HG02973 (cell line): ENCODE measurements around the gene PDE4D.

Source experiments
- ATAC-seq: cut with Tn5 transposase; IDR thresholded peaks from one replicate; pipeline ENCODE4 v1.9.1; 2021; ENCODE audit warnings: moderate library complexity; ENCODE audit not compliant: unreplicated experiment

The PDE4D gene

DNA sequence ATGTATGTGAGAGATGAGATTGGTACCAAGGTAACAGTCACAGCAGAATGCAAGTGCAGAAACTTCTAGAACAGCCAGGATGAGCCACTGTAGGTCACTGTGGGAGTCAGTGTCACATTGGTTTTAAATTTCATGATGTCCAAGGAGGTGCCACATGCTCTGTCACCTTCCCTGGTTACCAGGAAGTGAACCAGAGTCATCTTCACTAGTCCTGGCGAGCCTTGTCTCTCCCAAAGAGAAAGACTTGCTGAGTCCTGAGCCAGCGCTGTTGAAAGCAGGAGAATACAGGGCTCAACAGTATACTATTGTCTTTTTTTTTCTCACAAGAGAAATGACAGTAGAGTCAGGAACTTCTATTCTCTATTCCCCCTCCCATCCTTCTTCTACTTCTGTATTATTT lies 695.2 kb downstream of the PDE4D start:
- ATAC-seq, result no peak

DNA sequence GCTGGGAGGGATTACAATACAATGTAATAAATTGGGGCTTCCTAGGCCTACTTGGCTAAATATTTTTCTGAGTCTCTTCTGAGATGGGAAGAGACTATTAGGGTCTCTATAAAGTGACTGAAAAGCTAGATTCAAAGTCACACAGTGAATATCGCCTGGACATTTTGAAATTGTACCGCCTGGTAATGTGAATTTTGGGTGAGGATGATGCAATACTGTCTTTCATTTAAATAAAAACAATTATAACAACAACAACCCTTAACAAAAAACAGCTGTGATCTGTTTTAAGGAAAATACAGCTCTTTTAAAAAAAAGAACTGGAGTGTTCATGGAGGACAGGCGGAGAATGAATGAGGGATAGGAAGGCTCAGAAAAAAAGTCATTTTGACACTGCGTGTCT lies 695.6 kb downstream of the PDE4D start:
- no peak for ATAC-seq

DNA sequence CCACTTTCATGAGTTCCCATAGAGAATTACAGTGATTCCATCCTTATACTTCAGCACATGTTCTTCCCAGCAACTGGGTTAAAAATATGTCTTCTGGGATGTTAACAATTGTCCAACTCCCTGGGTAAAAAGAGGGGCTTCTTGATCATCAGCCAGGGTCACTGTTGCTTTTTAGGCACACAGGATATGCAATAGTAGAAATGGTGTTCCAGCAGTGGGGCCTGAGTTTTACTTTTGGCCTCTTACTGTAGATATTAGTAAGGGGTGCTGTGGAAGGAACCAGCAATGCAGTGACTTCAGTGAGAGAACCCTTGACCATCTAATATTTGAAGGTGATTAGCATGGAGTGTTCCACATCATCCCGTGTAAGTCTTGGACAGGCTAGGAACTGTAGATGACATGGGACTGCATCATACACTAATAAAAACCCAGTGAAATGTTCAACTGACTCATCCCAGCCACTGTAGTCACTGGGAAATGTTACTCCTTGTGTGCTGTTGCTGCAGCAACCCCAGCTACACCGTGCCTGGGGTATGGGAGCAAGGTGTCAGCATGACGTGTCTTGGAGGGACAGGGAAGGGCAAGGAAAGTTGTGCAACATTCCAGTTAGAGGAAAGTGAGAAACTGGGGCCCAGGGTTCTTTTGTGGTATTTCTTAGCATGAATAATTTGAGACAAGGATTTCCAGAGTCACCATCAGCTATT lies 699.8 kb downstream of the PDE4D start:
- ATAC-seq, result no peak

DNA sequence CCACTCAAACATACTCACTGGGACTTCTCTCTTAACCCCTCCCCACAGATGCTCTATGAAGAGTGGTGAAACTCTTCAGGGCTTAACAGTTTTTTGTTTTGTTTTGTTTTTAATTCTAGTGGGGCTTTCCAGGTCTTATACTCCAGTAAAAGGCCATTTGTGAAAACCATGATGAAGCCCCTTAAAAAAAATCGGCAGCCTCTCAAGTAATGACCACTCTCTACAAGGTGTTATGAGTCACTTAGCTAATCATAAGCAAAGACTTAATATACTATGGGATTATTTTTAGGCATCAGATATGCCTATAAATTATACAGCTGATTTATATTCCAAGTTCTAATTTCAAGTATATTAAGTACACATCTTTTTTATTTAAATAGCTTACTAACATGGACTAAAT lies 702.8 kb downstream of the PDE4D start:
- no peak for ATAC-seq

DNA sequence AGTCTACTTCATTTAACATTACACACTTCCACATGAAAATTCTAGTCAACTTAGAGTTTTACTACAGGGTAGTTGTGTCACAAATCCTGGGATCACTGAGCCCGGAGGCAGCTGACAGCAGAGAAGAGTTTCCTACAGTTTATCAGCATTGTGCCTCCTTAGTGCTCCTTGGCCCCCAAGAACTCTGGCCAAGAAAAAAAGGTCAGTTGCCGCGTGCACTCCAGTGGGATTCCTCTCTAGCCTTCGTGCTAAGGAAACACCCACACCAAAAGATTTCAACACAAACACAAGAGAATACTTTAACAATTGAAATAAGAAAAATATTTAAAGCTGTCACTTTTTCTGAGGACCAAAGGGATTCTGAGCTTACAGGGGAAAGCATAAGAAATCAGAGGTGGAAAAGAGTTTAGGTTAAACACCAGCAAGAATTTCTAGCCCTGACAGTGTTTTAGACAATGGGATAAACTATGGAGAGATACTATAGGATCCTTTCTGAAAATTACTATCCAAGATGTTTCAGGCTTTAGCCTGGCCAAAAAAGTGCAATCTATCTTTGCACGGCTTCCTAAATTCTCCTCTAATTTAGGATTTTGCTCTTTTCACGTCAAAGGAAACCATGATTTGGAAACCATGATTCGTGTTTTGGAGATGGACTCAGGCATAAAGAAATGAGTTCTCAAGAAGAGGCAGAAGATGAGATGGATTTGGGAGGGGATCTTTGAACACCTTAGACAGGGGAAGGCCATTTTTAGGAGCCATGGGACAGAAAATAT lies 703.9 kb downstream of the PDE4D start:
- no peak for ATAC-seq

DNA sequence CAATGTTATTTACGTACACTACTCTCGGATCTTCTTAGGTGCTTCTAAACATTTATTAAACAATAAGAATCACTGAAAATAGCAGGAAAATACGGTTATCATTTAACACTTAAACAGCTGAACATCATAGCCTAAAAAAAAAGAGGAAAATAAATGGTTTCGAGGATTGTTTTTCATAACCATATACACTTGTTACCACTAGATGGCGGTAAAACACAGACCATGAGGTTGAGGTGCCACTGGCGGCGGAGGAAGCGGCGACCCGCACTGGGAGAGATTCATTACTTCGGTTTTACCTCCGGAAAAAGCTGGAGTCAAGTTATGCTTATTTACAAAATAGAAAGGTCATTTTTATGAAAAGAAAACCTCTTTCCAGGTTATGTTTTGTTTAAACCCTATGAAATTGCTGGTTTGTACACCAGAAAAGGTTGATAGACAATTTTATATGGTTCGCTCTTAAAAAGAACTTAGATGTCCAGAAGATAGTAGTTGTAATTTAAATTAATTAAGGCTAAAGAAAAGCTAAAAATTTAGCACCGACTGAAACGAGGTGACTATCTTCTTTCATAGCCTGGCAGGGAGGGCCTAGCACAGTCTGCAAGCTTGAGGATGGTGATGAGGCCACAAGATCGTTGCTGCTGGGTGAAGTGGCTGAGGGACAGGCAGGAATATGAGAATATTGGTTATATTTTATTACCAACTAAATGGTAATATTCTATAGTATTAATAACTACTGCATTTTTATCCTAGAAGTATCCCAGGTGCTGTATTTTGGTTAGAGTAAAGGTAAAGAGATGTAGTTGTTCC lies 704.9 kb downstream of the PDE4D start:
- ATAC-seq, result peak; percentile 75

DNA sequence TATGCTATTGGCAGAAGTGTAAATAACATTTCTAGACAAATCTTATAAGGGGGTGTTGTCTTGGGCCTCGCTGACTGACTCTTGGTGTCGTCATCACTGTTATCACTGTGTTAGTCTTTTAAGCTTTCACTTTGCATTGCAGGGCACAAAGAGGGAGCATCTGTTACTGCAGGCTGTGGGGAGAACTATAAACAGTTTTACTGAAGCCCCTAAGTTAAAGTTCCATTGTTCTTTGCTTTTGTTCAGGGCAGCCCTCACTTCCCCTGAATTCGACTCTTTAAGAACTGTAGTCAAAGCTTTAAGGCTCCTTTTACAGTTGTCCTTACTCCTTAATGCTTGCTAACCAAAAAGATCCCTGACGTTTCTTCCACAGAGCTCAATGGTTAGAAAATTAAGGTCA lies 705.7 kb downstream of the PDE4D start:
- peak; percentile 51 for ATAC-seq

DNA sequence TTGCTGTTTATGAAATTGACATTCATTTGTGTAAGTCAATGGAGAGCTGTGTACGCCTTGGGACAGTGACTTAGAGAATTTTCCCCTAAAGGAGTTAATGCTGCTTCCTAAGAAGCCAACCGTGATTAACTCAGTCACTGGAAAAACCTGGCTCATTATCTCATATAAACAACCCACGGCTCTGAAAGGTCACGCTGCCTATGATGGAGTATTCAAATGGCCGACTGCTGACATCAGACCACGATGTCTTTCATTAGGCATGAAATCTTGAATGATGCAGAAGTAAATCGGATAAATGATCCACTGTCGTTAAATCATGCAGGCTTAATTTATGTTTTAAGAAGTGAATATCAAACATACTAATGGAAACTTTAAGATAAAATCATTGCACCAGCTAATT lies 706.9 kb downstream of the PDE4D start:
- ATAC-seq, result no peak

DNA sequence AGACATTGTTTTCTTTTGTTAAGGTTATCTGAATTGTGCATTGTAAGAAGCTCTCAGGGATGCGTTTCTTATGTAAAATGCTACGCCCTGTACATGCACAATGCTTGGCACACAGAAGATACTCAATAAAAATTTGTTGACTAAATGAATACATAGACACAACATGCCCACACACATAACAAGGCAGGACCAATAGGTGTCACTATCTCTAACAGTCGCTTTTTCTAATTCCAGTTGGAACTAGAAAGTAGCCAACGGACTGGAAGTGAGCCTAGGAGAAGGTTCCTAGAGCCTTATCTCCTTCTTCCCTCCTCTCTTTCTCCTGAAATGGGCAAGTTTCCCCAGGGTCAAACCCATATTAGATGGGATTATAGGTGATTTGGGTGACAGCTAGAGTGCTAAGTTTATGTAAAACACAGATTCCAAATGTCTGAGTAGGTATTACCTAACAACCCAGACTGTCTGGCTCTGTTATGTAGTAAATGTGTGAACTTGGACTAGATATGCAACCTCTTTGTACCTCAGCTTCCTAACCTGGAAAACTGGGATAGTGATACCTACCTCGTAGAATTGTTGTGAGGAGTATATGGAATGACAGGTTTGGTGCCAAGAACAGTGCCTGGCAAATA lies 707.7 kb downstream of the PDE4D start:
- no peak for ATAC-seq

DNA sequence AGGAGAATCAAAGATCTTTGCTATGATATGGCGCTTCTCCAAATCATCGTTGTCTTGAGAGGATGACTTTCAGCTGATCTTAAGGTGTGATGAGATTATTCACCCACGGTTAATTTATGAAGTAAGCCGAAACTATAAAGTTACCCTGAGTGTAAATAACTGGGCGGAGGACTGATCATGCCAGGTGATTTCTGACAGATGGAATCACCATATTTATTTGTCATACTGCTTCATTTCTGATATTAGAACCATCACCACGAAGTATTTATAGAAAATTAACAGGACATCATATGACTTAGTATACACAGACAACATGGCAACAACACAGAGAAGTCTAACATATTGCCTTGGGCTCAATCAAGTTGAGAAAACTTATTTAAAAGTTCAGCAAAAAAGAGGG lies 708.8 kb downstream of the PDE4D start:
- no peak for ATAC-seq

DNA sequence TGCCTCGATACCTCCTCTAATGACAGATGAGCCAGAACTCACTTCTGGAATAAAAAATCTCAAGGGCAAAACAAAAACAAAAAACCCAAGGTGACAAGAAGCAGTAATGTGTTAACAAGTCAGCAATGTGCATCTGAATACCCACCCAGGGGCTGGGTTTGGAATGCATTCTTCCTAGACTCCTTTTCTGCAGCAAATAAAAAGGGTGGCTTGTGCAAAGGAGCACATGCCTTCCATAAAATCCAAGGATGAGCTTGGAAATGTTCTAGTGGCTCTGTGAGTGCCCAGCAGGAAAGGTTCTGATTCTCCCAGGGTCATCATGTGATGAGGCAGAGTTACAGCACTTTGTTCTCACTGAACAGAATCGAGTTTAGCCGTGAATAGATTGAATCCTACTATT lies 710.8 kb downstream of the PDE4D start:
- ATAC-seq, result no peak

DNA sequence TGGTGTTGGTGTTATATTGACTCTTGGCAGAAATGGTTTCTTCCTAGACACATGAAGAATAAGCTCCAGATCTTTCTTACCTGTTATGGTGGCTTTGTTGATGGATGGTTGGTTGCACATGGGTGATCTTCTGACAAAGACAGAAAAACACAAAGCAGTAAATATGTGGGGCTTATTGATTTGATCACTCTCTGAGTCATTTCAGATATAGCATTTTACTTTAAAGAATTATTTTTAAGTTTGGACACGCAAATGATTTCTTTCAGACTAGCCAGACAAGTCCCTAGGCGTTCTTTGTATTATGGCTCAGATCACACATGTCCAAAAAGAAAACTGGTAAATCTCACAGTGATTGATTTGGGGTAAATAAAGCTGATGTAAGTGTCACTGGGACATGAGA lies 713.0 kb downstream of the PDE4D start:
- peak; percentile 85 for ATAC-seq

DNA sequence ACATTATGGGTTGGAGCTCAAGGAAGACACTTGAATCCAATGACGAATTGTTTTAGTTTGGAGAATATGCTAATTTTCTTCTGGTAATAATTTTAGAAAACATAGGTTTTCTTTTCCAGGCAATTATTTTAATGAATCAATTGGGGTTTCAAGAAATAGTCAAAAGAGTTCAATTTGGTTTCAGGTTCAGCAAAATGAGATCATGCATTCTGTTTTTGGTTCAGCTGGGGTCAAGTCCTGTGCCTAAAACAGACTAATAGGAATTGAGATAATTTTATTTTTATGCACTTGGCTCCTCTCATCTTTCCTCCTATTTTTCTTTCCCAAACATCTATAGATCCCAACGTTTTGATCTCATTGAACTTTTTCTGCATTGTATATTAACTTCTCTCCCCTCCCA lies 713.8 kb downstream of the PDE4D start:
- ATAC-seq, result no peak

DNA sequence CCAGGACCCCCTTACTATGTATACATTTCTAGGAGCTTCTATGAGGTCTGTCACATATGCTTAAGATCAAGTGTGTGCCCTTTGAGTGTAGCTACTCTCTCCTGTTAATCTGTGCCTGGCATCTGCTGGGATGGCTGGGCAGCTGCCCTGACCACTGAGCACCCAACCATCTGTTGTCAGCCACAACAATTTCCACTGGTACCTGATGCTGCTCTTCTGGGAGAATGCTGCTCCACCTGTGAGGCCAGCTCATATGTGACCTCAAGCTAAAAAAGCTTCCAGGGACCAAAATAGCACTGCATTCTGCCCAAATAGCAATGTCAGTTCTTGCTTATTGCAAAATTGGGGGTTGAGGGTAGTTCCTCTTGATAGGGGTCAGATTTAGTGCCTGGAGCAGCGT lies 715.0 kb downstream of the PDE4D start:
- no peak for ATAC-seq

DNA sequence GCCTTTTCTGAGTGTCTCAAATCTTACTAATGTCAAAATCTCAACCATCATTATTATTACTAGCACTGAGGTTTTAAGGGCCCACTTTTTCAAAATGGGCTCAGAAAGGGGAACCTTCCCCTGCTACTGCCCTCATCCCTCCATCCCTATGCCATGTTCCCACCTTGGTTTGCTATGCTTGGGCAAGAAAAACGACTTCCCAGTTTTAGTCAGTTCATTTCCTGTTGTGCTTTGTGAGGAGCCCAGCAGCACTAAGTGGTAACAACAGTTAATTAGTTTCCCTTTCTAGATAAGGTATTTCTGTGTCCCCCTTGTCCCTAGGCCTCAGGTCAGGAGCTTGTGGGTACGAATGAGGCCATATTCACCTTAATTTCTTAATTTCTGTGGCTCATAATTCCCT lies 715.5 kb downstream of the PDE4D start:
- no peak for ATAC-seq

DNA sequence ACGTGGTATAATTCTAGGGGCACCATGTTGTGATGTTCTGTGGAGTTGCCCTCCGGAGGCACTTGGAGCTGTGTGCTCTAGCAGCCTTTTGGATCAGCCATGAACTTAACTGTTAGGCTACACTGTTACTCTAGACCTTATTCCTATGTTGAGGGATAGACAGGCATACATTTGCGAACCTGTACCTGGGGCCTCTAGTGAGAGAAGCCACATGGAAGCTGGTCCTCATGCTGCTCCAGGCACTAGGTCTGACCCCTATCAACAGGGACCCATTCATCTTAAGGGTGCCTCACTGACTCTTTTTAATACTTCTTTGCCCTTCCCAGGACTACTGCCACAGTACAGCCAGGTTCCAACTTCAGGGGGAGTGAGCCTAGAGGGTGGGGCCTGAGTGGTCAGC lies 715.9 kb downstream of the PDE4D start:
- no peak for ATAC-seq

DNA sequence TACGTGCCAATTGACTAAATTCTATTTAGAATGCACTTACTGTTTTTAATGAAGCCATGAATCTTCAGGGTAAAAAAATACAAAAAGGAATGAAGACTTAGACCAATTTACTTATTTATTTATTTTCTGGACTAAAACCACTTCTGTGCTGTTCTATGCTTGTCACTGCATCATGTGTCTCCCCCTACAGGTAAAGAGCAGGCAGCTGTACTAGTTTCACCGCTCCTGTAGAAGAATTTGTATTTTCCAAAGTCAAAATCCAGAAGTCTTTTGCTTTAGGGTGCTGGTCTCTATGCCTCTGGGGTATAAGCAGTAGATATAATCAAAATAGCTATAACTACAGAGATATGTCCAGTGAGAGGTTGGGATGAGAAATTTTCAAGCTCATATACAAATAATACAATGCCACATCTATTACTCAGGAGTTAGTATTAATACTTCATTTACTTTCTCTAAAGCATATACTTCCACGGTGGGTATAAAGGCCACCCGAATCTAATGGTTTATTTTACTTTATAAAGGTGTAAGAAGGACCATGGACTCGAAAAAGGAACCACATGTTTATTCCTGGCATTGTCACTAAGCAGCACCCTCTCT lies 719.2 kb downstream of the PDE4D start:
- ATAC-seq, result peak; percentile 51

DNA sequence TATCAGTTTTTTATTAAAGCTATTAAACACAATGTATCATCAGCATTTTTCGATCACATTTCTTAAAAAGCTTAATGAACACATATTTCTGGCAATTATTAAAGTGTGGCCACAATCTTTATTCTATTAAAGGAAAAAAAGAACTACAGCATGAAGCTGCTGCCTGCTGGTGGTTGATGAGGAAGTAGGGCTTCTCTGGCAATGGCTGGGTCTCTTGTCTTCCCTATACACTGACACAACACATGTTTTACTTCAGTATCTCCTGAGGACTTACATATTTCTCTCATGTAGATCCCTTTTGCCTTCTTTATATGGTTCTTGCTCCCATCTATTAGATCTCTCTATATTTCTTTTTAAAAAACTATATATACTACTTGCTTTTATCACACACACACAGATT lies 719.9 kb downstream of the PDE4D start:
- no peak for ATAC-seq

DNA sequence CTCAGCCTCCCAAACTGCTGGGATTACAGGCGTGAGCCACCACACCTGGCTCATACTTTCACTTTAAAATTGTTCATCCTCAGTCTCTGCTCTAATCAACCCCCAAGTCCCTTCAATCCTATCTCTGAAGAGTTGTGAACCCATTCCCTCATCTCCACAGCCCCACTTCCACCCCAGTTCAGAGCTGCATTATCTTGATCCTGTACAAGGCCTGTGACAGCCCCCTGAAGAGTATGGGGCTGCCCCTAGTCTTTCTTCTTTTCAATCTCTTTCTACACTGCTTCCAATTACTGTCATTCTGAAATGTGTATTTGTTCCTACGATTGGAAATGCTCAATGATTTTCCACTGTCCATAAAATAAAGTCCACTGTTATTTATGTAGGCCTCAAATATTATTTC lies 722.4 kb downstream of the PDE4D start:
- no peak for ATAC-seq

DNA sequence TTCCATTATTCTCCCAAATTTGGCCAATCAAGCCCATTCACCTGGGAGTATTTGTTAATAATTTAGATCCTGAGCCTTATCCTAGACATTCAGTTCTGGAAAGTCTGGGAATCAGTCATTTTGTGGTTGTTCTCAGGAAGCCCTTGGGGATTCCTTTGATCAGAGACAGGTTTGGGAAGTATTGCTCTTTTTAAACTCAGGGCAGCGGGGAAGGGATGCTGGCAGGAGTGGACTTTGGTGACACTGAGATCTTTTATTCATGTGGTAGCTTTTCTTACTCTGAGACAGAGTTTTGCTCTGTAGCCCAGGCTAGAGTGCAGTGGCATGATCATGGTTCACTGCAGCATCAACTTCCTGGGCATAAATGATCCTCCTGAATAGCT lies 723.8 kb downstream of the PDE4D start:
- no peak for ATAC-seq
